RWPE1 (cell line): ENCODE measurements around the gene HKDC1.

Experiments used
- CTCF ChIA-PET: fragments of 350-600 bp; sonication (Branson Sonifier 250); formaldehyde crosslinking; extraction: SDS; loops from one replicate; lab custom pipeline; 2021; lab: Yijun Ruan, JAX
- POLR2A ChIA-PET: fragments of 400-600 bp; formaldehyde crosslinking; extraction: SDS; loops from one replicate; lab custom pipeline; 2020; ENCODE audit warnings: antibody characterized with exemption; ENCODE audit not compliant: low non-redundant PET; lab: Yijun Ruan, JAX
- DNase-seq: peaks from one replicate; pipeline ENCODE4 v3.0.0; 2012; ENCODE audit warnings: low spot score
- H3K27ac ChIP-seq: fragments of 450-650 bp; 2 replicates; pipeline ENCODE4 v1.5.1; 2017
- TF ChIP-seq, protein P1 (sequence below): fragments of 450-650 bp; conservative IDR thresholded peaks from 2 replicates; pipeline ENCODE4 v1.5.1; 2017; ENCODE audit warnings: low read depth, mild to moderate bottlenecking

Gene HKDC1

DNA sequence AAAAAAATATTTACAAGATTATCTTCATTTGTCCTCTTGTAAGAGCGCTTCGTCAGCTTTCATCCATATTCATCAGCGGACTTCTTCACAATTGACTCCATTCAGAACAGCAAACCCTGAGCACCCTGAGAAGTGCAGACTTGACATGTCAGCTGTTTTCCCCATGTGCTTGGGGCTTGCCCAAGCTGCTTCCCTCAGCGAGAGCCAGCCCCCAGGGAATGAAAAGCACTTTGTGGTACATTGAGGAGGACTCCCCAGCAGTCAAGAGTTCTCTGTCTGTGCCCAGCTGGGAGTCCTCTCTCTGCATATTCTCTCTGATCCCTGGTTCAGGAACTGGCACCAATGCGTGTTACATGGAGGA, 22.7 kb downstream of the HKDC1 start:
- peak overlapping the region; percentile 24; the same call in 1 of the 2 replicates for H3K27ac ChIP-seq
- CTCF ChIA-PET: interaction anchor here (0.7 to 1.8 kb wide), 4 partner anchors 35 to 150 kb away, joined by 3 to 10 read pairs (median 4); partner anchors contain the start of gene HK1
- POLR2A ChIA-PET: no interaction called here
- no peak for DNase-seq
- TF ChIP-seq, protein P1, sequence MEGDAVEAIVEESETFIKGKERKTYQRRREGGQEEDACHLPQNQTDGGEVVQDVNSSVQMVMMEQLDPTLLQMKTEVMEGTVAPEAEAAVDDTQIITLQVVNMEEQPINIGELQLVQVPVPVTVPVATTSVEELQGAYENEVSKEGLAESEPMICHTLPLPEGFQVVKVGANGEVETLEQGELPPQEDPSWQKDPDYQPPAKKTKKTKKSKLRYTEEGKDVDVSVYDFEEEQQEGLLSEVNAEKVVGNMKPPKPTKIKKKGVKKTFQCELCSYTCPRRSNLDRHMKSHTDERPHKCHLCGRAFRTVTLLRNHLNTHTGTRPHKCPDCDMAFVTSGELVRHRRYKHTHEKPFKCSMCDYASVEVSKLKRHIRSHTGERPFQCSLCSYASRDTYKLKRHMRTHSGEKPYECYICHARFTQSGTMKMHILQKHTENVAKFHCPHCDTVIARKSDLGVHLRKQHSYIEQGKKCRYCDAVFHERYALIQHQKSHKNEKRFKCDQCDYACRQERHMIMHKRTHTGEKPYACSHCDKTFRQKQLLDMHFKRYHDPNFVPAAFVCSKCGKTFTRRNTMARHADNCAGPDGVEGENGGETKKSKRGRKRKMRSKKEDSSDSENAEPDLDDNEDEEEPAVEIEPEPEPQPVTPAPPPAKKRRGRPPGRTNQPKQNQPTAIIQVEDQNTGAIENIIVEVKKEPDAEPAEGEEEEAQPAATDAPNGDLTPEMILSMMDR: no peak

DNA sequence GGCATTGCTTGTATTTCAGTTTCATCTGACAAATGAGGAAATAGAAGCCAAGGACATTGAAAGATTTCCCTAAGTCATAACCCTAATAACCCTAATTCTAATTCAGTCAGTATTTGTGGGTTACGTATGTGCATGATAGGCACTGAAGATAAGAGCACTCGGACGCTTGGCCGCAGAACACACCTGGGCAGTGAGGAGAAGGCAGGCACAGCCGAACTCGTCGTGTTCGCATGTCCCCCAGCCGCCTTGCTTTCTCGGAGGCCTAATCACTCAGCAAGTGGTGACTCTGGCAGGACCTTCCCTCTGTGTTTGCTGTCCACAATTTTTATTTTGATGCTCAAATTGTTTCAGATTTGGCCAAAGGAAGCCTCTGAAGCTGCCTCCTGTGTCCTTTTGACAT, 23.7 kb downstream of the HKDC1 start:
- ChIA-PET POLR2A (no interaction called here), CTCF (no interaction called here)
- H3K27ac ChIP-seq: peak overlapping the region; percentile 24
- TF ChIP-seq, protein P1: no peak
- DNase-seq: no peak

DNA sequence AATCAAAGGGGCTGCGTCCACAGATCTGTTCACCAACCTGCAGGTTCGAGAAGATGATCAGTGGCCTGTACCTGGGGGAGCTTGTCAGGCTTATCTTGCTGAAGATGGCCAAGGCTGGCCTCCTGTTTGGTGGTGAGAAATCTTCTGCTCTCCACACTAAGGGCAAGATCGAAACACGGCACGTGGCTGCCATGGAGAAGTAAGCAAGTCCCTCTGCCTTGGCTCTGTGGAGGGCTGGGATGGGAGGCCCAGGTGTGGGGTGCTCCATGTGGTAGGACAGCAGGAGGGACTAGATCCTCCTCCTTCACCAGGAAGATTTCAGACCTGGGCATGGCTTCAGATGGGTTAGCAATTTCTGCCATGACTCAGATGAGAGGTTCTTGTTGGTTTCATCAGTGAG, 25.9 kb downstream of the HKDC1 start:
- TF ChIP-seq, protein P1: no peak
- H3K27ac ChIP-seq: no peak overlapping the region
- POLR2A ChIA-PET: interaction anchor here (0.5 kb wide), 1 partner anchor 132 kb away, joined by 3 read pairs; no protein-coding TSS in a partner anchor
- CTCF ChIA-PET: interaction anchor here (0.6 kb wide), 1 partner anchor 260 kb away, joined by 3 read pairs; no protein-coding TSS in a partner anchor
- DNase-seq: no peak

DNA sequence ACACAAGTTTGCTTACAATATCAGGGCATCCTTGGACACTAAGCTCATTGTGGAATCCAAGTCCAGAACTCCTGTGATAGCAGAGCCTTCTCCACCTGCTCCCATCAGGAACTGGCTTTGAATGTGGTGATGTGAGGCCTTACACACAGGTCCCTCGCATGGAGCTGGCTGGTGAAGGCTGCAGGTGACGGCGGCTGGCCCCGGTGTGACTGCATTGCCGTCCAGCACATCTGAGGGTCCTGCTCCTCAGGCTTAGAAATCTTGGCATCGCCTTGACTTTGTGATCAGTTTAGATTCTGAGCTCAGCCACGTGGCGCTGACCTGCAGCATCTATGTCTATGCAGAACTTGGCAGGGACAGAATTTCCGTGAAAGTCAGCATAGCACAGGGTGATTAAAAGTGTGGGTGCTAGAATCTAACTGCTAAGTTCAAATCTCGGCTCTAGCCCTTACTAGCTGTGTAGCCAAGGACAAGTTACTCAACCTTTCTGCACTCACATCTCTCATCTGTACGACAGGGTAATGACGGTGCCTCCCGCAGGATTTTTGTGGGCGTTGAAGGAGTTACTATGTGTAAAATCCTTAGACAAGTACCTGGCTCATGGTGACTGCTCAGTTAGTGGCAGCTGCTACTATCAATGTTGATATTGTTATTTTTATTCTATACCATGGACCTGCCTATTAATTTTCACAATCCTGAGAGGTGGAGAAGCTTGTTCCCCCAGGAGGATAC, 26.6 kb downstream of the HKDC1 start:
- TF ChIP-seq, protein P1: no peak
- no peak overlapping the region for H3K27ac ChIP-seq
- ChIA-PET CTCF (interaction anchor here (0.6 kb wide), 1 partner anchor 710 kb away, joined by 3 read pairs; no protein-coding TSS in a partner anchor), POLR2A (no interaction called here)
- no peak for DNase-seq

DNA sequence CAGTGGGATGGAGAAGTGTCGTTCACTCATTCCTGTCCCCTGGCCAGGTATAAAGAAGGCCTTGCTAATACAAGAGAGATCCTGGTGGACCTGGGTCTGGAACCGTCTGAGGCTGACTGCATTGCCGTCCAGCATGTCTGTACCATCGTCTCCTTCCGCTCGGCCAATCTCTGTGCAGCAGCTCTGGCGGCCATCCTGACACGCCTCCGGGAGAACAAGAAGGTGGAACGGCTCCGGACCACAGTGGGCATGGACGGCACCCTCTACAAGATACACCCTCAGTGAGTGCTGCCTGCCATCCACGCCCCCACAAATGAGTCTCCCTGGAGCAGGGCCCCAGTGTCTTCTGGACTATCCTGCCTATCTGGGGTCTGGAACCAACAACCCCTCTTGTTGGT, 27.2 kb downstream of the HKDC1 start:
- TF ChIP-seq, protein P1: no peak
- no peak overlapping the region for H3K27ac ChIP-seq
- DNase-seq: no peak
- POLR2A ChIA-PET: no interaction called here
- CTCF ChIA-PET: interaction anchor here (0.6 kb wide), 1 partner anchor 710 kb away, joined by 3 read pairs; no protein-coding TSS in a partner anchor

DNA sequence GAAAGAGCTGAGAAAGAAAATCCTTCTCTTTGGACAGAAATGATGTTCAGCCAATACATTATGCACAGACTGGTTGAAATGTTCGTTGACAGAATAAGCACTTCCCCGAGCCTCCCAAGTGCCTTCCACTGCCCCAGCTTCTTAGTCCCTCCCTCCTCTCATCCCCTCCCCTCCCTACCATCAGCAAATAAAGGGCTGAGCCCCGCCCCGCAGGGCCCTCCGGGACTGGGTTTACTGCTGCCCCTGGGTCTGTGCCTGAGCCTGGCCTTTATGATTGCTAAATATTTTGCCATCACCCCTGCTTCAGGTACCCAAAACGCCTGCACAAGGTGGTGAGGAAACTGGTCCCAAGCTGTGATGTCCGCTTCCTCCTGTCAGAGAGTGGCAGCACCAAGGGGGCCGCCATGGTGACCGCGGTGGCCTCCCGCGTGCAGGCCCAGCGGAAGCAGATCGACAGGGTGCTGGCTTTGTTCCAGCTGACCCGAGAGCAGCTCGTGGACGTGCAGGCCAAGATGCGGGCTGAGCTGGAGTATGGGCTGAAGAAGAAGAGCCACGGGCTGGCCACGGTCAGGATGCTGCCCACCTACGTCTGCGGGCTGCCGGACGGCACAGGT, 28.1 kb downstream of the HKDC1 start:
- ChIA-PET POLR2A (no interaction called here), CTCF (no interaction called here)
- H3K27ac ChIP-seq: peak overlapping the region; percentile 42
- TF ChIP-seq, protein P1: no peak
- DNase-seq: no peak
